Panc1 (cell line): ENCODE data around the gene BABAM2. TPM values are rescaled to one million over a fixed set of nuclear protein-coding genes. Genes with fewer than 3 reads are reported as not detected.

ENCODE experiments used
- ATAC-seq: fragments of 200-7000 bp; cut with Tn5 transposase; 2 replicates; pipeline ENCODE4 v1.9.1; 2020; ENCODE audit warnings: mild to moderate bottlenecking, moderate library complexity
- BruUV-seq: library from RNA; stranded (reverse); fragments of 400-500 nt; replicated peaks from 2 replicates; lab custom pipeline; 2021; lab: Mats Ljungman, UMichigan
- CTCF ChIA-PET: fragments of 300-600 bp; sonication (Branson Sonifier 250); formaldehyde crosslinking; loops from one replicate; lab custom pipeline; 2022; ENCODE audit warnings: antibody characterized with exemption; lab: Charles Lee
- POLR2A ChIA-PET: fragments of 300-600 bp; sonication (Branson Sonifier 250); formaldehyde crosslinking; loops from one replicate; lab custom pipeline; 2022; ENCODE audit warnings: antibody characterized with exemption; lab: Charles Lee
- DNase-seq: peaks from one replicate; pipeline ENCODE4 v3.0.0-alpha.2; 2010; ENCODE audit warnings: low read depth, low spot score
- H3K27ac ChIP-seq: 2 replicates; pipeline ENCODE4 v1.5.1; 2011; ENCODE audit warnings: mild to moderate bottlenecking, low read length, inconsistent platforms
- H3K27me3 ChIP-seq: fragments of 200-500 bp; sonication (Bioruptor generic); 2 replicates; pipeline ENCODE4 v1.6.0; 2014; ENCODE audit warnings: low read length, inconsistent platforms; ENCODE audit not compliant: control insufficient read depth, insufficient read depth
- H3K36me3 ChIP-seq: fragments of 200-500 bp; sonication (Bioruptor generic); 2 replicates; pipeline ENCODE4 v1.5.1; 2014; ENCODE audit warnings: inconsistent platforms, mild to moderate bottlenecking, low read length, moderate library complexity; ENCODE audit not compliant: control insufficient read depth, insufficient read depth
- H3K4me1 ChIP-seq: 2 replicates; pipeline ENCODE4 v1.5.1; 2011; ENCODE audit warnings: inconsistent platforms, mild to moderate bottlenecking, low read length, moderate library complexity; ENCODE audit not compliant: control insufficient read depth, insufficient read depth
- H3K4me3 ChIP-seq, 2 experiments: 2 replicates each; pipeline ENCODE4 v1.5.1; 2011 to 2012; ENCODE audit warnings: low read depth in 2 of 2, low read length in 2 of 2, mild to moderate bottlenecking in 2 of 2, inconsistent platforms in 1 of 2, moderate library complexity in 1 of 2
- H3K9me3 ChIP-seq: fragments of 200-500 bp; sonication (Bioruptor generic); 2 replicates; pipeline ENCODE4 v1.5.1; 2014; ENCODE audit warnings: low read depth, mild to moderate bottlenecking, inconsistent platforms, low read length, moderate library complexity; ENCODE audit not compliant: control insufficient read depth, insufficient read depth
- CTCF ChIP-seq: fragments of 450-650 bp; IDR thresholded peaks from 2 replicates; pipeline ENCODE4 v1.5.1; 2017; ENCODE audit warnings: mild to moderate bottlenecking
- POLR2AphosphoS5 ChIP-seq: IDR thresholded peaks from 2 replicates; pipeline ENCODE4 v1.6.1; 2012; ENCODE audit warnings: mild to moderate bottlenecking, low read depth, low read length, moderate library complexity
- REST ChIP-seq, 2 experiments: IDR thresholded peaks; 2 replicates each; pipeline ENCODE4 v1.6.1; 2011 to 2012; ENCODE audit warnings: low read depth in 2 of 2, control low read depth in 1 of 2, low read length in 1 of 2, mild to moderate bottlenecking in 1 of 2, moderate library complexity in 1 of 2; ENCODE audit not compliant: insufficient read depth in 1 of 2
- SIN3A ChIP-seq: IDR thresholded peaks from 2 replicates; pipeline ENCODE4 v1.6.1; 2012; ENCODE audit warnings: low read depth, mild to moderate bottlenecking, low read length, moderate library complexity, borderline replicate concordance; ENCODE audit not compliant: insufficient read depth
- TCF7L2 ChIP-seq: IDR thresholded peaks from 2 replicates; pipeline ENCODE4 v1.6.1; 2011; ENCODE audit warnings: mild to moderate bottlenecking, low read depth, low read length, inconsistent platforms
- in situ Hi-C: cut with HindIII; loops from 2 replicates; pipeline ENCODE4 v1.10.0; 2016; ENCODE audit warnings: low sequenced_read_pairs, low pct_unique_long_range_greater_than_20kb
- intact Hi-C: fragments of 100-400 bp; cut with micrococcal nuclease; formaldehyde crosslinking; loops from one replicate; pipeline ENCODE4 v1.10.0; 2022; ENCODE audit not compliant: unreplicated experiment
- total RNA-seq: library from RNA; stranded (reverse); gene quantifications from one replicate; pipeline ENCODE4 v1.2.1, GENCODE V29; 2021; ENCODE audit not compliant: unreplicated experiment

The BABAM2 gene
- total RNA-seq, 1 experiment from 2014 or later: 31.2 TPM

- no peak for TF ChIP-seq TCF7L2
- TF ChIP-seq CTCF: no peak
- no peak for TF ChIP-seq REST (IDR thresholded peaks at IDR 0.05; ENCODE audit: insufficient read depth in 1 of 2, low read depth in 2 of 2, low read length in 1 of 2)
- no peak for TF ChIP-seq POLR2AphosphoS5
- no peak for TF ChIP-seq SIN3A
- Histone ChIP-seq H3K36me3 (no peaks in the 10 kb centered on the region), H3K27ac (no peak overlapping the region), H3K4me3 (no peak overlapping the region), H3K9me3 (no peaks in the 10 kb centered on the region), H3K4me1 (peaks cover 21% of the 10 kb centered on the region), H3K27me3 (no peaks in the 10 kb centered on the region)
- intact Hi-C loops (no loop called here), in situ Hi-C loops (no loop called here)
- ChIA-PET CTCF (no interaction called here), POLR2A (no interaction called here)
- no peak for ATAC-seq
- no TSS peak for BruUV-seq
- no peak for DNase-seq
These were observed 390.1 kb downstream of the BABAM2 start for GRCh38 chr2:28280619-28281018.

GRCh38 chr2:28281739-28282138 is 391.2 kb downstream of the BABAM2 start:
- ChIA-PET CTCF (no interaction called here), POLR2A (interaction anchor here (0.6 kb wide), 1 partner anchor 1056 kb away, joined by 4 read pairs; no protein-coding TSS in a partner anchor)
- intact Hi-C loops: no loop called here
- TF ChIP-seq SIN3A: no peak
- TF ChIP-seq POLR2AphosphoS5: no peak
- TF ChIP-seq REST (IDR thresholded peaks at IDR 0.05; ENCODE audit: insufficient read depth in 1 of 2, low read depth in 2 of 2, low read length in 1 of 2): no peak
- TF ChIP-seq CTCF: no peak
- no peak for TF ChIP-seq TCF7L2
- in situ Hi-C loops: no loop called here
- no peaks in the 10 kb centered on the region for H3K9me3 ChIP-seq
- H3K36me3 ChIP-seq: no peaks in the 10 kb centered on the region
- DNase-seq (no peak), ATAC-seq (no peak)
- no peaks in the 10 kb centered on the region for H3K27me3 ChIP-seq
- H3K4me3 ChIP-seq: no peak overlapping the region
- peaks cover 10% of the 10 kb centered on the region for H3K4me1 ChIP-seq
- H3K27ac ChIP-seq: no peak overlapping the region
- BruUV-seq: no TSS peak
